Naive thymus-derived CD4-positive, alpha-beta T cell (primary cell): ENCODE results near the gene KIRREL2. TPM values are rescaled to one million over a fixed set of nuclear protein-coding genes. Genes with fewer than 3 reads are reported as not detected.
"Not testable (repeated sequence)": the region's sequence is repeated elsewhere in the genome, so short reads cannot be mapped to it uniquely, and the experiment has no call there.

Experiments
- ATAC-seq: fragments of 150-1000 bp; cut with Tn5 transposase; 2 replicates; pipeline ENCODE4 v1.10.0; 2021; ENCODE audit warnings: mild to moderate bottlenecking, moderate library complexity
- CTCF ChIA-PET: fragments of 350-600 bp; sonication (Branson Sonifier 250); formaldehyde crosslinking; loops from one replicate; lab custom pipeline; 2021; ENCODE audit warnings: antibody characterized with exemption; lab: Charles Lee
- POLR2A ChIA-PET: fragments of 350-600 bp; sonication (Branson Sonifier 250); formaldehyde crosslinking; loops from one replicate; lab custom pipeline; 2021; ENCODE audit warnings: antibody characterized with exemption, inconsistent platforms; lab: Charles Lee
- DNase-seq, 9 donors: peaks; one replicate each; pipeline versions ENCODE4 v3.0.0 to v3.0.0-alpha.2; 2020 to 2022; ENCODE audit warnings: mixed read lengths in 1 of 9
- H3K27ac ChIP-seq: one replicate; pipeline ENCODE4 v1.7.0; 2013; ENCODE audit warnings: mild to moderate bottlenecking, low read depth, low read length, moderate library complexity
- H3K27me3 ChIP-seq, 2 donors: one replicate each; pipeline ENCODE4 v1.7.0; 2013; ENCODE audit warnings: low read length in 2 of 2, mild to moderate bottlenecking in 2 of 2, moderate library complexity in 2 of 2; ENCODE audit not compliant: control insufficient read depth in 2 of 2, insufficient read depth in 2 of 2
- H3K36me3 ChIP-seq, 3 experiments: 1 replicate in 2 of 3; 2 replicates in 1 of 3; pipeline ENCODE4 v1.7.0; 2013; ENCODE audit warnings: low read length in 3 of 3, mild to moderate bottlenecking in 3 of 3, moderate library complexity in 1 of 3; ENCODE audit not compliant: insufficient read depth in 3 of 3, control insufficient read depth in 2 of 3
- H3K4me1 ChIP-seq, 2 donors: one replicate each; pipeline ENCODE4 v1.7.0; 2013; ENCODE audit warnings: low read length in 2 of 2, mild to moderate bottlenecking in 2 of 2, moderate library complexity in 1 of 2; ENCODE audit not compliant: control insufficient read depth in 2 of 2, insufficient read depth in 2 of 2
- H3K4me3 ChIP-seq: 2 replicates; pipeline ENCODE4 v1.7.0; 2013; ENCODE audit warnings: mild to moderate bottlenecking, low read length
- H3K9me3 ChIP-seq, 3 experiments: 1 replicate in 2 of 3; 2 replicates in 1 of 3; pipeline ENCODE4 v1.7.0; 2013; ENCODE audit warnings: low read length in 3 of 3; ENCODE audit not compliant: control insufficient read depth in 2 of 3
- H3K27ac Mint-ChIP-seq, 9 donors: one replicate each; pipeline ENCODE4 v1.8.0; 2020 to 2022; ENCODE audit warnings: mixed read lengths in 9 of 9, mild to moderate bottlenecking in 8 of 9, moderate library complexity in 5 of 9, inconsistent platforms in 2 of 9
- H3K27me3 Mint-ChIP-seq, 5 donors: one replicate each; pipeline ENCODE4 v1.8.0; 2021 to 2022; ENCODE audit warnings: mixed read lengths in 5 of 5, mild to moderate bottlenecking in 1 of 5
- H3K36me3 Mint-ChIP-seq, 5 donors: one replicate each; pipeline ENCODE4 v1.8.0; 2020 to 2022; ENCODE audit warnings: mixed read lengths in 5 of 5, mild to moderate bottlenecking in 3 of 5, inconsistent platforms in 1 of 5
- H3K4me1 Mint-ChIP-seq, 7 donors: one replicate each; pipeline ENCODE4 v1.8.0; 2020 to 2022; ENCODE audit warnings: mixed read lengths in 7 of 7, mild to moderate bottlenecking in 3 of 7, inconsistent platforms in 1 of 7
- H3K4me3 Mint-ChIP-seq, 10 donors: one replicate each; pipeline ENCODE4 v1.8.0; 2020 to 2022; ENCODE audit warnings: mild to moderate bottlenecking in 10 of 10, mixed read lengths in 10 of 10, moderate library complexity in 6 of 10, inconsistent platforms in 2 of 10
- H3K9me3 Mint-ChIP-seq, 11 donors: one replicate each; pipeline ENCODE4 v1.8.0; 2020 to 2022; ENCODE audit warnings: mixed read lengths in 11 of 11, mild to moderate bottlenecking in 4 of 11, inconsistent platforms in 1 of 11, moderate library complexity in 1 of 11
- intact Hi-C, 2 donors: fragments of 100-400 bp; cut with micrococcal nuclease; formaldehyde crosslinking; loops; one replicate each; pipeline ENCODE4 v1.15.1; 2023
- polyA plus RNA-seq, 2 donors: library from polyadenylated mRNA; unstranded; fragments of 300-500 nt; fragmentation: Illumina TruSeq; gene quantifications; one replicate each; pipeline ENCODE4 v1.2.3, GENCODE V29; 2021
- total RNA-seq, 6 experiments: library from RNA in 5 of 6; stranded (reverse) in 5 of 6; gene quantifications; 1 replicate in 5 of 6; 2 replicates in 1 of 6; pipeline ENCODE4 v1.2.3 and lab custom pipeline; 2021 to 2026

KIRREL2 gene
- total and polyA plus RNA-seq, 7 experiments from 2014 or later: 0.16 to 1.3 (median 0.29) TPM; not detected in 4

GRCh38 chr19:35908973-35909683 is 52.4 kb downstream of the KIRREL2 start:
- no peaks in the 10 kb centered on the region for H3K36me3 Mint-ChIP-seq
- Histone ChIP-seq H3K36me3 (peaks cover 0 to 4% (median 0%) of the 10 kb centered on the region in 3 experiments), H3K4me1 (peaks cover 18 to 21% of the 10 kb centered on the region in 2 donors), H3K4me3 (no peak overlapping the region), H3K9me3 (no peaks in the 10 kb centered on the region), H3K27me3 (no peaks in the 10 kb centered on the region), H3K27ac (peak overlapping the region; percentile 36)
- peak; percentile 92 for ATAC-seq
- H3K4me3 Mint-ChIP-seq: peak overlapping the region in 9 of 10 donors; percentile 30 to 77 (median 66)
- H3K27me3 Mint-ChIP-seq: no peaks in the 10 kb centered on the region
- peak overlapping the region; percentile 42 to 89 (median 63) for H3K27ac Mint-ChIP-seq
- ChIA-PET POLR2A (interaction anchor here (1.0 to 1.6 kb wide), 4 partner anchors 9 to 93 kb away, joined by 3 to 8 read pairs (median 4); partner anchors contain the start of gene NFKBID), CTCF (interaction anchor here (1.4 kb wide), 1 partner anchor 27 kb away, joined by 9 read pairs; no protein-coding TSS in a partner anchor)
- intact Hi-C loops: no loop called here
- no peaks in the 10 kb centered on the region for H3K9me3 Mint-ChIP-seq
- H3K4me1 Mint-ChIP-seq: peaks cover 21 to 49% (median 38%) of the 10 kb centered on the region in 7 donors
- DNase-seq: peak in 3 of 9 donors; percentile 17 to 32 (median 20)

GRCh38 chr19:35909684-35910035 is 52.9 kb downstream of the KIRREL2 start:
- H3K27ac ChIP-seq: no peak overlapping the region
- Mint-ChIP-seq H3K4me1 (peaks cover 16 to 44% (median 33%) of the 10 kb centered on the region in 7 donors), H3K36me3 (no peaks in the 10 kb centered on the region), H3K4me3 (peak overlapping the region in 2 of 10 donors; percentile 38 to 66), H3K27ac (peak overlapping the region in 5 of 9 donors; percentile 45 to 89 (median 71)), H3K27me3 (no peaks in the 10 kb centered on the region), H3K9me3 (no peaks in the 10 kb centered on the region)
- no peaks in the 10 kb centered on the region for H3K9me3 ChIP-seq
- intact Hi-C loops: no loop called here
- H3K27me3 ChIP-seq: no peaks in the 10 kb centered on the region
- peaks cover 13 to 16% of the 10 kb centered on the region in 2 donors for H3K4me1 ChIP-seq
- ChIA-PET POLR2A (interaction anchor here (1.6 kb wide), 1 partner anchor 22 kb away, joined by 8 read pairs; no protein-coding TSS in a partner anchor), CTCF (interaction anchor here (1.0 to 1.4 kb wide), 2 partner anchors 21 to 28 kb away, joined by 3 to 9 read pairs; no protein-coding TSS in a partner anchor)
- no peak overlapping the region for H3K4me3 ChIP-seq
- H3K36me3 ChIP-seq: no peaks in the 10 kb centered on the region
- no peak for DNase-seq
- ATAC-seq: no peak

GRCh38 chr19:35910355-35910754 is 53.6 kb downstream of the KIRREL2 start:
- H3K27ac Mint-ChIP-seq, H3K27me3 Mint-ChIP-seq, intact Hi-C loops, ATAC-seq, H3K36me3 Mint-ChIP-seq, DNase-seq, H3K9me3 ChIP-seq, H3K27me3 ChIP-seq, H3K4me3 Mint-ChIP-seq, H3K9me3 Mint-ChIP-seq, H3K4me3 ChIP-seq, H3K36me3 ChIP-seq, H3K27ac ChIP-seq: not testable (repeated sequence)
- peaks cover 11 to 37% (median 27%) of the 10 kb centered on the region in 7 donors for H3K4me1 Mint-ChIP-seq
- ChIA-PET CTCF (interaction anchor here (1.0 kb wide), 1 partner anchor 21 kb away, joined by 3 read pairs; no protein-coding TSS in a partner anchor), POLR2A (interaction anchor here (1.7 kb wide), 1 partner anchor 12 kb away, joined by 3 read pairs; no protein-coding TSS in a partner anchor)
- peaks cover 7 to 11% of the 10 kb centered on the region in 2 donors for H3K4me1 ChIP-seq

GRCh38 chr19:35911173-35911572 is 54.5 kb downstream of the KIRREL2 start:
- no peaks in the 10 kb centered on the region for H3K27me3 Mint-ChIP-seq
- ATAC-seq (no peak), DNase-seq (no peak)
- no peaks in the 10 kb centered on the region for H3K36me3 Mint-ChIP-seq
- Histone ChIP-seq H3K4me1 (peaks cover 7 to 11% of the 10 kb centered on the region in 2 donors), H3K27ac (no peak overlapping the region), H3K9me3 (no peaks in the 10 kb centered on the region), H3K4me3 (no peak overlapping the region), H3K36me3 (no peaks in the 10 kb centered on the region), H3K27me3 (no peaks in the 10 kb centered on the region)
- CTCF ChIA-PET: no interaction called here
- peak overlapping the region in 1 of 9 donors; percentile 31 for H3K27ac Mint-ChIP-seq
- H3K4me3 Mint-ChIP-seq: no peak overlapping the region
- POLR2A ChIA-PET: interaction anchor here (1.7 kb wide), 1 partner anchor 11 kb away, joined by 3 read pairs; no protein-coding TSS in a partner anchor
- peaks cover 0 to 1% (median 0%) of the 10 kb centered on the region in 11 donors for H3K9me3 Mint-ChIP-seq
- peaks cover 11 to 37% (median 27%) of the 10 kb centered on the region in 7 donors for H3K4me1 Mint-ChIP-seq
- intact Hi-C loops: no loop called here

- H3K27me3 Mint-ChIP-seq: no peaks in the 10 kb centered on the region
- ATAC-seq (no peak), DNase-seq (no peak)
- intact Hi-C loops: no loop called here
- H3K9me3 ChIP-seq: no peaks in the 10 kb centered on the region
- peaks cover 11 to 37% (median 26%) of the 10 kb centered on the region in 7 donors for H3K4me1 Mint-ChIP-seq
- peaks cover 0 to 1% (median 0%) of the 10 kb centered on the region in 11 donors for H3K9me3 Mint-ChIP-seq
- H3K4me3 ChIP-seq: no peak overlapping the region
- peak overlapping the region in 1 of 9 donors; percentile 58 for H3K27ac Mint-ChIP-seq
- H3K27ac ChIP-seq: no peak overlapping the region
- H3K36me3 ChIP-seq: no peaks in the 10 kb centered on the region
- H3K36me3 Mint-ChIP-seq: no peaks in the 10 kb centered on the region
- POLR2A ChIA-PET: interaction anchor here (0.6 to 1.7 kb wide), 3 partner anchors 10 to 1530 kb away, joined by 3 read pairs; no protein-coding TSS in a partner anchor
- H3K27me3 ChIP-seq: no peaks in the 10 kb centered on the region
- CTCF ChIA-PET: no interaction called here
- no peak overlapping the region for H3K4me3 Mint-ChIP-seq
- H3K4me1 ChIP-seq: peaks cover 7 to 11% of the 10 kb centered on the region in 2 donors
Observed at GRCh38 chr19:35911790-35912189, 55.1 kb downstream of the KIRREL2 start.

GRCh38 chr19:35913589-35913988 is 56.9 kb downstream of the KIRREL2 start:
- Histone ChIP-seq H3K4me3 (no peak overlapping the region), H3K4me1 (peaks cover 0 to 11% of the 10 kb centered on the region in 2 donors), H3K27me3 (no peaks in the 10 kb centered on the region), H3K36me3 (no peaks in the 10 kb centered on the region), H3K27ac (no peak overlapping the region), H3K9me3 (no peaks in the 10 kb centered on the region)
- DNase-seq (no peak), ATAC-seq (no peak)
- Mint-ChIP-seq H3K9me3 (peaks cover 0 to 1% (median 0%) of the 10 kb centered on the region in 11 donors), H3K4me1 (peaks cover 11 to 24% (median 21%) of the 10 kb centered on the region in 7 donors), H3K27me3 (no peaks in the 10 kb centered on the region), H3K36me3 (no peaks in the 10 kb centered on the region), H3K4me3 (no peak overlapping the region), H3K27ac (no peak overlapping the region)
- intact Hi-C loops: no loop called here
- CTCF ChIA-PET: no interaction called here
- POLR2A ChIA-PET: interaction anchor here (1.0 kb wide), 1 partner anchor 10 kb away, joined by 3 read pairs; no protein-coding TSS in a partner anchor
